GM12873 (cell line): ENCODE measurements around the gene SRCIN1.

Source experiments
- TF ChIP-seq, protein P1 (sequence below): IDR thresholded peaks from 2 replicates; pipeline ENCODE4 v1.5.1; 2012; ENCODE audit warnings: low read depth, mild to moderate bottlenecking, moderate library complexity, low read length, control low read depth; ENCODE audit not compliant: insufficient read depth; ENCODE audit errors: missing control alignments

SRCIN1 gene

GRCh38 chr17:38611872-38612376 is 6.2 kb upstream of the SRCIN1 start:
- TF ChIP-seq, protein P1, sequence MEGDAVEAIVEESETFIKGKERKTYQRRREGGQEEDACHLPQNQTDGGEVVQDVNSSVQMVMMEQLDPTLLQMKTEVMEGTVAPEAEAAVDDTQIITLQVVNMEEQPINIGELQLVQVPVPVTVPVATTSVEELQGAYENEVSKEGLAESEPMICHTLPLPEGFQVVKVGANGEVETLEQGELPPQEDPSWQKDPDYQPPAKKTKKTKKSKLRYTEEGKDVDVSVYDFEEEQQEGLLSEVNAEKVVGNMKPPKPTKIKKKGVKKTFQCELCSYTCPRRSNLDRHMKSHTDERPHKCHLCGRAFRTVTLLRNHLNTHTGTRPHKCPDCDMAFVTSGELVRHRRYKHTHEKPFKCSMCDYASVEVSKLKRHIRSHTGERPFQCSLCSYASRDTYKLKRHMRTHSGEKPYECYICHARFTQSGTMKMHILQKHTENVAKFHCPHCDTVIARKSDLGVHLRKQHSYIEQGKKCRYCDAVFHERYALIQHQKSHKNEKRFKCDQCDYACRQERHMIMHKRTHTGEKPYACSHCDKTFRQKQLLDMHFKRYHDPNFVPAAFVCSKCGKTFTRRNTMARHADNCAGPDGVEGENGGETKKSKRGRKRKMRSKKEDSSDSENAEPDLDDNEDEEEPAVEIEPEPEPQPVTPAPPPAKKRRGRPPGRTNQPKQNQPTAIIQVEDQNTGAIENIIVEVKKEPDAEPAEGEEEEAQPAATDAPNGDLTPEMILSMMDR: no peak

- TF ChIP-seq, protein P1: no peak
Measured at GRCh38 chr17:38611070-38611786, 5.5 kb upstream of the SRCIN1 start.

DNA sequence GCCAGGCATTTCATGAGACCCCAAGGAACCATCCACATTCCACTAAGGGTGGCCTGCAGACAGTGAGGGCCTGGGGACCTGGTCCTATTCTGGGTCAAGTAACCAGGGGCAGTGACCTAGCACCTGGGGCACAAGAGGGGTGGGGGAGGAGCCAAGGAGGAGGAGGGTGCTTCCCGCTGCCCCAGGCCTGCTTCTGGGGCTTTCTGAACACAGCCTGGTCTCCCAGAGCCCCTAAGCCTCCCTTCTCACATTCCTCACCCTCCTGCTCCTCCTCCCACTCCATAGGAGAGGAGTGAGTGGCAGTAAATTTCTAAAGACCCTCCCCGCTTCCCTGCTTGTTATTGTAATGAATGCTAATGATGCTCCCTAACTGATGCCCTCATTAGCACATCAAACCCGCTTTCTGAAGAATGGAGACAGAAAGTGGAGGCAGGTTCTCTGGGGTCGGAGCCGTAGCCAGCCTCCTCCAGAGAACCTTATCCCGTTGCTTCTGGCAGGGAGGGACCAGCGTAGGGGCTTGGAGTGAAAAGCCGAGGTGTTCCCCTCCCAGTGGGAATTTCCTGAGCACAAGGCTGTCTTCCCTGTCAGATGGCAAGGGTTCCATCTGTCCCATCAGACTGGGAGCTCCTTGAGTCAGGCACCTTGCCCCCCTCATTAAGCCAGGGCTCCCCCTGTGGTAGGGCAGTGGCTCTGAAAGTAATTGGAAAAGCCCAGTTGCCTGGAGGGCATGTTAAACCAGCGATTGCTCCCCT is 3.7 kb upstream of the SRCIN1 start:
- TF ChIP-seq, protein P1: peak; percentile 11

- TF ChIP-seq, protein P1: no peak
Measured at GRCh38 chr17:38608648-38609047, 2.9 kb upstream of the SRCIN1 start.

DNA sequence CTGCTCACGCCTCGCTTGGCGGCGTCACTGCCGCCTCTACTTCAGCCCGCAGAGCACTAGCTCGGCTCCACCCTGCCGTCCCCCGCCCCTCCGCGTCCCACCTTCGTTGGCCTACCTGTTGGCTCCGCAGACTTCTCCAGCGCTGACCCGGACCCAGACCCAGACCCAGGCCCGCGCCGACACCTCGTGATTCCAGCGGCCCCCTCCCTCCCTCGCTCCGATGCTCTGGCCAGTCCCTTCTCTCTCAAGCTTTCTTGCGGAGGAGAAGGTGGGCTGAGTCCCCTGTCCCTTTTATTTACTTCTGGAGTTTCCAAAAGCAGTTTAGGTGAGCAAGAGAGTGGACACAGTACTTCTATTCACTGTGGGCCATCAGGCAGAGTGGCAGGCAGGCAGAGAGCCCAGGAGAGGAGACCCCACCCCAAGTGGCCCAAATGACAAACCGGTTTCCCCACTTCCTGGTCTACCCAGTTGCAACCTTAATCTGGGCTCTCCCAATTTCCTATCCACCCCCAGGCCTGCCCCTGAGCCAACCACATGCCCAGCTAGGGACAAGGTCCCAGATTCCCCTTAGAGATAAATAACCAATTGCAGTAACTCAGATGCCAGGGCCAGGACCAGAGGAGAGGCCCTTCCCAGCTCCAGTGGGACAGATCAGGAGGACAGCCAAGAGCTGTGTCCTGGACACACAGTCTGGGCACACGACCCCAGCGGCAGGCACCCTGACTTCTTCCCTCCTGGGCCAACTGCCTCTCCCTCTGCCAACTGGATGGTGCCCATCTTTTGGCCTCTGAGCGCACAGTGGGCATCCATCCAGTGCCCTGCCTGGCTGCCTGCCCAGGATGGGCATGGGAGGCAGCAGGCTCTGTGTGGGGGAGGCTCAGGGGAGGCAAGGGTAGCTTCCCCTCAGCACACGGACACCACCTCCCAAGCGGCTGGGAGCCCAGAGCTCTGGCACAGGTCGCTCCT is 1.2 kb upstream of the SRCIN1 start:
- TF ChIP-seq, protein P1: no peak

GRCh38 chr17:38605411-38605840 is 326 bp downstream of the SRCIN1 start:
- TF ChIP-seq, protein P1: no peak
